ENCODE data around the gene DENND5A. TPM values are rescaled to one million over a fixed set of nuclear protein-coding genes. Genes with fewer than 3 reads are reported as not detected.

DENND5A gene
- total and polyA plus RNA-seq, 9 of the 15 experiments (the other 6 are each of a cell fraction or from before 2014, with no cell fraction given), result 11.7 to 130 (median 46.3) TPM

DNA sequence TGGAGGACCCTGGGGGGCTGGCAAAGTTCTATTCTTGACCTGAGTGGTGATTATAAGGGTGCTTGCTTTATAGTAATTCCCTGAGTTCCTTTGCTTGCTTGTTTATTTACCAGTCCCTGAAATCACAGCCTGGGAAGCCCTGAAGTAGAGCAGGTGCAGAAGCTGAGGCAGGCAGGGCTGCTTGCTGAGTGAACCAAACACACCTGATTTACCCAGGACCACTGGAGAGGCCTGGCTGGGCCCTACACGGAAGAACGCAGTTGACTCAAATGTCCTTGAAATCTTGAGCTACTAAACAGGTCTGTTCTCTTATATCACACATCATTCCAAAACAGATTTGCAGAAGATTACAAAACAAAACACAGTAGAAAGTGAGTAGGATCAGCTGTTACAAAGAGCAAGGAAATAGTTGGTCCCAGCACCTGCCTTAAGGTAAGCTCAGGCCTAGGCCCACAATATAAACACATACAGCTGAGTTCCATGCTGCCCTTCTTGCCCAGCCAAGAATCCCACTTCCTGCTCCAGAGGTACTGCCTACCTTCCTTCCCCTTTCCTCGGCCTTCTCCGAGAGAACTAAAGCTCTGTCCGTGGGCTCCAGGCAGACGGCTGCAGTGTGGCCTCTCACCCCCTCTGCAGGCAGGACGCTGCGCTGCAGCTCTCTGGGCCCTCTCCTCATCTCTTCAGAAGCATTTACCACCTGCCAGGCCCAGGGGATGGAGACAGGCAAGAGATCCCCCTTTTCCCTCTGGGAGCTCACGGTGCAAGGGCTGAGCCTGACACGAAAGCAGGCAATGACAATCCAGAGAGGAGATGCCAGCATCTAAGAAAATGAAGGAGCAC is 127.6 kb downstream of the DENND5A start (continued):
- TF ChIP-seq, protein P1, sequence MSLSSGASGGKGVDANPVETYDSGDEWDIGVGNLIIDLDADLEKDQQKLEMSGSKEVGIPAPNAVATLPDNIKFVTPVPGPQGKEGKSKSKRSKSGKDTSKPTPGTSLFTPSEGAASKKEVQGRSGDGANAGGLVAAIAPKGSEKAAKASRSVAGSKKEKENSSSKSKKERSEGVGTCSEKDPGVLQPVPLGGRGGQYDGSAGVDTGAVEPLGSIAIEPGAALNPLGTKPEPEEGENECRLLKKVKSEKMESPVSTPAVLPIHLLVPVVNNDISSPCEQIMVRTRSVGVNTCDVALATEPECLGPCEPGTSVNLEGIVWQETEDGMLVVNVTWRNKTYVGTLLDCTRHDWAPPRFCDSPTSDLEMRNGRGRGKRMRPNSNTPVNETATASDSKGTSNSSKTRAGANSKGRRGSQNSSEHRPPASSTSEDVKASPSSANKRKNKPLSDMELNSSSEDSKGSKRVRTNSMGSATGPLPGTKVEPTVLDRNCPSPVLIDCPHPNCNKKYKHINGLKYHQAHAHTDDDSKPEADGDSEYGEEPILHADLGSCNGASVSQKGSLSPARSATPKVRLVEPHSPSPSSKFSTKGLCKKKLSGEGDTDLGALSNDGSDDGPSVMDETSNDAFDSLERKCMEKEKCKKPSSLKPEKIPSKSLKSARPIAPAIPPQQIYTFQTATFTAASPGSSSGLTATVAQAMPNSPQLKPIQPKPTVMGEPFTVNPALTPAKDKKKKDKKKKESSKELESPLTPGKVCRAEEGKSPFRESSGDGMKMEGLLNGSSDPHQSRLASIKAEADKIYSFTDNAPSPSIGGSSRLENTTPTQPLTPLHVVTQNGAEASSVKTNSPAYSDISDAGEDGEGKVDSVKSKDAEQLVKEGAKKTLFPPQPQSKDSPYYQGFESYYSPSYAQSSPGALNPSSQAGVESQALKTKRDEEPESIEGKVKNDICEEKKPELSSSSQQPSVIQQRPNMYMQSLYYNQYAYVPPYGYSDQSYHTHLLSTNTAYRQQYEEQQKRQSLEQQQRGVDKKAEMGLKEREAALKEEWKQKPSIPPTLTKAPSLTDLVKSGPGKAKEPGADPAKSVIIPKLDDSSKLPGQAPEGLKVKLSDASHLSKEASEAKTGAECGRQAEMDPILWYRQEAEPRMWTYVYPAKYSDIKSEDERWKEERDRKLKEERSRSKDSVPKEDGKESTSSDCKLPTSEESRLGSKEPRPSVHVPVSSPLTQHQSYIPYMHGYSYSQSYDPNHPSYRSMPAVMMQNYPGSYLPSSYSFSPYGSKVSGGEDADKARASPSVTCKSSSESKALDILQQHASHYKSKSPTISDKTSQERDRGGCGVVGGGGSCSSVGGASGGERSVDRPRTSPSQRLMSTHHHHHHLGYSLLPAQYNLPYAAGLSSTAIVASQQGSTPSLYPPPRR (CRISPR knock-in tag; IDR thresholded peaks at IDR 0.05; ENCODE audit: borderline replicate concordance), result no peak
- TF ChIP-seq SMARCB1 (IDR thresholded peaks at IDR 0.05; ENCODE audit: insufficient read length, low read depth), result no peak
- TF ChIP-seq MTA3 (IDR thresholded peaks at IDR 0.05; ENCODE audit: borderline replicate concordance), result no peak
- TF ChIP-seq, protein P2, sequence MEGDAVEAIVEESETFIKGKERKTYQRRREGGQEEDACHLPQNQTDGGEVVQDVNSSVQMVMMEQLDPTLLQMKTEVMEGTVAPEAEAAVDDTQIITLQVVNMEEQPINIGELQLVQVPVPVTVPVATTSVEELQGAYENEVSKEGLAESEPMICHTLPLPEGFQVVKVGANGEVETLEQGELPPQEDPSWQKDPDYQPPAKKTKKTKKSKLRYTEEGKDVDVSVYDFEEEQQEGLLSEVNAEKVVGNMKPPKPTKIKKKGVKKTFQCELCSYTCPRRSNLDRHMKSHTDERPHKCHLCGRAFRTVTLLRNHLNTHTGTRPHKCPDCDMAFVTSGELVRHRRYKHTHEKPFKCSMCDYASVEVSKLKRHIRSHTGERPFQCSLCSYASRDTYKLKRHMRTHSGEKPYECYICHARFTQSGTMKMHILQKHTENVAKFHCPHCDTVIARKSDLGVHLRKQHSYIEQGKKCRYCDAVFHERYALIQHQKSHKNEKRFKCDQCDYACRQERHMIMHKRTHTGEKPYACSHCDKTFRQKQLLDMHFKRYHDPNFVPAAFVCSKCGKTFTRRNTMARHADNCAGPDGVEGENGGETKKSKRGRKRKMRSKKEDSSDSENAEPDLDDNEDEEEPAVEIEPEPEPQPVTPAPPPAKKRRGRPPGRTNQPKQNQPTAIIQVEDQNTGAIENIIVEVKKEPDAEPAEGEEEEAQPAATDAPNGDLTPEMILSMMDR (IDR thresholded peaks at IDR 0.05 in 2 of 3, conservative IDR thresholded peaks at IDR 0.05 in 1 of 3; ENCODE audit: insufficient read depth in 2 of 3, low read depth in 1 of 3, low read length in 3 of 3), result peak; percentile 91 to 95 (median 94)
- TF ChIP-seq L3MBTL2 (IDR thresholded peaks at IDR 0.05), result 0 out of 2 replicates have a peak, but pooled peaks have one; percentile 32
- TF ChIP-seq DACH1 (IDR thresholded peaks at IDR 0.05; ENCODE audit: partially characterized antibody), result peak; percentile 36
- 0 out of 4 replicates have a peak, but pooled peaks of 1 of the 2 experiments have one; percentile 32 for TF ChIP-seq RCOR1 (IDR thresholded peaks at IDR 0.05; ENCODE audit: borderline replicate concordance in 1 of 2, low read depth in 2 of 2, low read length in 2 of 2)
- TF ChIP-seq, protein P3, sequence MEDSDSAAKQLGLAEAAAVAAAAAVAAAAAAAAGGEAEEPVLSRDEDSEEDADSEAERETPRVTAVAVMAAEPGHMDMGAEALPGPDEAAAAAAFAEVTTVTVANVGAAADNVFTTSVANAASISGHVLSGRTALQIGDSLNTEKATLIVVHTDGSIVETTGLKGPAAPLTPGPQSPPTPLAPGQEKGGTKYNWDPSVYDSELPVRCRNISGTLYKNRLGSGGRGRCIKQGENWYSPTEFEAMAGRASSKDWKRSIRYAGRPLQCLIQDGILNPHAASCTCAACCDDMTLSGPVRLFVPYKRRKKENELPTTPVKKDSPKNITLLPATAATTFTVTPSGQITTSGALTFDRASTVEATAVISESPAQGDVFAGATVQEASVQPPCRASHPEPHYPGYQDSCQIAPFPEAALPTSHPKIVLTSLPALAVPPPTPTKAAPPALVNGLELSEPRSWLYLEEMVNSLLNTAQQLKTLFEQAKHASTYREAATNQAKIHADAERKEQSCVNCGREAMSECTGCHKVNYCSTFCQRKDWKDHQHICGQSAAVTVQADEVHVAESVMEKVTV (CRISPR knock-in tag; IDR thresholded peaks at IDR 0.05), result peak; percentile 72
- TF ChIP-seq SMAD3 (CRISPR knock-in tag; conservative IDR thresholded peaks at IDR 0.05), result no peak
- TF ChIP-seq POLR2AphosphoS2 (IDR thresholded peaks at IDR 0.05; ENCODE audit: low read length), result peak; percentile 47; the same call in 1 of the 2 replicates
- TF ChIP-seq PHF21A (IDR thresholded peaks at IDR 0.05; ENCODE audit: borderline replicate concordance, low read depth), result no peak
- peak; percentile 84 to 92 for TF ChIP-seq RAD21 (CRISPR knock-in tag; conservative IDR thresholded peaks at IDR 0.05 in 1 of 2, IDR thresholded peaks at IDR 0.05 in 1 of 2)
- TF ChIP-seq, protein P4, sequence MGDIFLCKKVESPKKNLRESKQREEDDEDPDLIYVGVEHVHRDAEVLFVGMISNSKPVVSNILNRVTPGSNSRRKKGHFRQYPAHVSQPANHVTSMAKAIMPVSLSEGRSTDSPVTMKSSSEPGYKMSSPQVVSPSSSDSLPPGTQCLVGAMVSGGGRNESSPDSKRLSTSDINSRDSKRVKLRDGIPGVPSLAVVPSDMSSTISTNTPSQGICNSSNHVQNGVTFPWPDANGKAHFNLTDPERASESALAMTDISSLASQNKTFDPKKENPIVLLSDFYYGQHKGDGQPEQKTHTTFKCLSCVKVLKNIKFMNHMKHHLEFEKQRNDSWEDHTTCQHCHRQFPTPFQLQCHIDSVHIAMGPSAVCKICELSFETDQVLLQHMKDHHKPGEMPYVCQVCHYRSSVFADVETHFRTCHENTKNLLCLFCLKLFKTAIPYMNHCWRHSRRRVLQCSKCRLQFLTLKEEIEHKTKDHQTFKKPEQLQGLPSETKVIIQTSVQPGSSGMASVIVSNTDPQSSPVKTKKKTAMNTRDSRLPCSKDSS (IDR thresholded peaks at IDR 0.05; ENCODE audit: low read depth, partially characterized antibody), result no peak
- TF ChIP-seq ZNF24 (IDR thresholded peaks at IDR 0.05), result peak; percentile 12; the same call in 1 of the 2 replicates
- peak; percentile 90 for TF ChIP-seq STAG1 (CRISPR knock-in tag; IDR thresholded peaks at IDR 0.05; ENCODE audit: borderline replicate concordance)
- no peak for TF ChIP-seq PTRF (tag; IDR thresholded peaks at IDR 0.05)
